Astrocyte of the cerebellum (primary cell): ENCODE results near the gene CAVIN3.

Experiments used
- DNase-seq: peaks from one replicate; pipeline ENCODE4 v3.0.0-alpha.2; 2011; ENCODE audit warnings: low read depth
- H3K4me3 ChIP-seq: 2 replicates; pipeline ENCODE4 v1.5.1; 2011; ENCODE audit warnings: mild to moderate bottlenecking, low read depth, low read length, moderate library complexity
- in situ Hi-C: cut with HindIII; loops from 2 replicates; pipeline ENCODE4 v1.10.0; 2017; ENCODE audit warnings: low sequenced_read_pairs
- TF ChIP-seq, protein P1 (sequence below): IDR thresholded peaks from 2 replicates; pipeline ENCODE4 v1.5.1; 2012; ENCODE audit warnings: low read length, low read depth, moderate library complexity, mild to moderate bottlenecking; ENCODE audit errors: missing control alignments

Gene CAVIN3, protein sequence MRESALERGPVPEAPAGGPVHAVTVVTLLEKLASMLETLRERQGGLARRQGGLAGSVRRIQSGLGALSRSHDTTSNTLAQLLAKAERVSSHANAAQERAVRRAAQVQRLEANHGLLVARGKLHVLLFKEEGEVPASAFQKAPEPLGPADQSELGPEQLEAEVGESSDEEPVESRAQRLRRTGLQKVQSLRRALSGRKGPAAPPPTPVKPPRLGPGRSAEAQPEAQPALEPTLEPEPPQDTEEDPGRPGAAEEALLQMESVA

GRCh38 chr11:6320411-6321155 lies at the start of gene CAVIN3:
Gene CAVIN3 (minus strand): TSS chr11:6320501. CDS start chr11:6320476, 25 bp downstream.
- peak; percentile 34 for DNase-seq
- TF ChIP-seq, protein P1, sequence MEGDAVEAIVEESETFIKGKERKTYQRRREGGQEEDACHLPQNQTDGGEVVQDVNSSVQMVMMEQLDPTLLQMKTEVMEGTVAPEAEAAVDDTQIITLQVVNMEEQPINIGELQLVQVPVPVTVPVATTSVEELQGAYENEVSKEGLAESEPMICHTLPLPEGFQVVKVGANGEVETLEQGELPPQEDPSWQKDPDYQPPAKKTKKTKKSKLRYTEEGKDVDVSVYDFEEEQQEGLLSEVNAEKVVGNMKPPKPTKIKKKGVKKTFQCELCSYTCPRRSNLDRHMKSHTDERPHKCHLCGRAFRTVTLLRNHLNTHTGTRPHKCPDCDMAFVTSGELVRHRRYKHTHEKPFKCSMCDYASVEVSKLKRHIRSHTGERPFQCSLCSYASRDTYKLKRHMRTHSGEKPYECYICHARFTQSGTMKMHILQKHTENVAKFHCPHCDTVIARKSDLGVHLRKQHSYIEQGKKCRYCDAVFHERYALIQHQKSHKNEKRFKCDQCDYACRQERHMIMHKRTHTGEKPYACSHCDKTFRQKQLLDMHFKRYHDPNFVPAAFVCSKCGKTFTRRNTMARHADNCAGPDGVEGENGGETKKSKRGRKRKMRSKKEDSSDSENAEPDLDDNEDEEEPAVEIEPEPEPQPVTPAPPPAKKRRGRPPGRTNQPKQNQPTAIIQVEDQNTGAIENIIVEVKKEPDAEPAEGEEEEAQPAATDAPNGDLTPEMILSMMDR, result no peak
- H3K4me3 ChIP-seq, result peak within 1 kb of the TSS; percentile 51
- in situ Hi-C loops, result no loop called here

DNA sequence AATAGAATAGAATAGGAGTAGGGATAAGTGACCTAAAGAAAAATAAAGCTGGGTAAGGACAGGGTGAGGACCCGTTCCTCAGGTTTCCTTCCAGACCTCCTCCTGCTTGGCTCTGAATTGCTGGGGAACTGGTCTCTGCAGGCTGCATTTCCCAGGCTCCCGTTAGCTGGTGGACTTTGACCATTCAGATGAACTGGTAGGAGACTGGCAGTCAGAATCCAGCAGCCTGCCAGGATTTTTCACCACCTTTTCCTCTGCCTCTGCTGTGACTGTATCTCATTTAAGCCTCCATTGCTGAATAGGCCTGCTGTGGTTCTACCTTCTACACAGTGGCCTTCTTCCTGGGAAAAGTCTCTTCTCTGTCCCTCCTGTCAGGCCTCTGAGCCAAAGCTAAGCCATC lies 45.4 kb upstream of the CAVIN3 start:
- DNase-seq, result no peak
- TF ChIP-seq, protein P1, result no peak
- in situ Hi-C loops, result no loop called here
- H3K4me3 ChIP-seq, result no peak overlapping the region

- DNase-seq, result peak; percentile 65
- in situ Hi-C loops, result no loop called here
- TF ChIP-seq, protein P1, result peak; percentile 99
- H3K4me3 ChIP-seq, result no peak overlapping the region
Observed at GRCh38 chr11:6362873-6363678, 42.8 kb upstream of the CAVIN3 start.

DNA sequence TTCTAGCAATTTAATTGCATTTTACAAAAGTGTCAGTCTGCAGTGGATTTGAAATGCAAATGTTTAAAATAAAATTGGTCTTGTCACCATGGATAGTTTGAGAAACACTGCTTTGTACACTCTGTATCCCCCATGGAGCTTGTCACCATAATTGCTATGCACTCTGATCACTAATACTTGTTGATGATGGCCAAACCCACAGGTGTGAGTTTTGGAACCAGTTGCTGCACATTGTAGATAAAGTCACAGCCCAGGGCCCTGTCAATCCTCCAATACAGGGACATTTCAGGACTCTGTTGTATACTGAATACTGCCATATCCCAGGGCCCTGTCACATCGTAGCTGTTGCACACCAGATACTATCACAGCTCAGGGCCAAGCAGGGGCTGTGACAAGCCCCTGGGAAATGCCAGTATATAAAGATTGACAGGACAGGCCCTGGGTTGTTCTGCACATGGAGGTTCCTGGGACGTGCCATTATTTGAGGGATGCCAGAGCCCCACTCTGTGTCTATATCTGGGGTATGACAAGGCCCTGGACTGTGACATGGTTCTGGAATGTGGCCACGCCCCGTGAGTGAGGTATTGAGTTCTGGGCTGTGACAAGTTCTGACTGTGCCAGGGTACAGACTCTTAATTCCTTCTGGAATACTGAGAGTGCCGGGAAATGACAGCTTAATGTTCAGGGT lies 42.0 kb upstream of the CAVIN3 start:
- no peak for DNase-seq
- no peak overlapping the region for H3K4me3 ChIP-seq
- in situ Hi-C loops, result no loop called here
- TF ChIP-seq, protein P1, result no peak

DNA sequence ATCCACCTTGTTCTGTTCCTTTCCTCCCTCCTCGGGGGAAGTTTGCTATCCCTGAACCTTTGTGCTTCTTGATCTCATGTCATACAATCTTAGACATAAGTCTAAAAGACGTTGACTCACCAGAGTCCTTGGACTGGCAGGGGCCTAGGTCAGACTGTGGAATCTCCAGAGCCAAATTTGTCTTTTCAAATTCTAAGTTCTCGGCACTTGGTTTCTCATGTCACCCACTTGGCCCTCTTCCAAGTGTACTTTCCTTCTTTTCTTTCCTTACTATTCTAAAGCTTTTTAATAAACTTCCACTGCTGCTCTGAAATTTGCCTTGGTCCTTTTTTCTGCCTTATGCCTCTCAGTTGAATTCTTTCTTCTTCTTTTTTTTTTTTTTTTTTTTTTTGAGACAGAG lies 39.9 kb upstream of the CAVIN3 start:
- TF ChIP-seq, protein P1, result no peak
- DNase-seq, result no peak
- in situ Hi-C loops, result no loop called here
- H3K4me3 ChIP-seq, result no peak overlapping the region

GRCh38 chr11:6357222-6357621 lies 36.9 kb upstream of the CAVIN3 start:
- DNase-seq, result peak; percentile 56
- in situ Hi-C loops, result no loop called here
- TF ChIP-seq, protein P1, result no peak
- no peak overlapping the region for H3K4me3 ChIP-seq
